IgD-negative memory B cell (primary cell): Measurements from ENCODE around the gene SWSAP1. TPM values are rescaled to one million over a fixed set of nuclear protein-coding genes. Genes with fewer than 3 reads are reported as not detected.
"Not testable (repeated sequence)": the region's sequence is repeated elsewhere in the genome, so short reads cannot be mapped to it uniquely, and the experiment has no call there.

ENCODE experiments used
- H3K27ac Mint-ChIP-seq, 3 donors: one replicate each; pipeline ENCODE4 v1.8.0; 2020 to 2022; ENCODE audit warnings: mild to moderate bottlenecking in 3 of 3, mixed read lengths in 3 of 3, moderate library complexity in 1 of 3
- H3K27me3 Mint-ChIP-seq: one replicate; pipeline ENCODE4 v1.8.0; 2021; ENCODE audit warnings: mixed read lengths
- H3K36me3 Mint-ChIP-seq: one replicate; pipeline ENCODE4 v1.8.0; 2020; ENCODE audit warnings: mild to moderate bottlenecking, mixed read lengths
- H3K4me1 Mint-ChIP-seq, 3 donors: one replicate each; pipeline ENCODE4 v1.8.0; 2020 to 2022; ENCODE audit warnings: mixed read lengths in 3 of 3, mild to moderate bottlenecking in 1 of 3
- H3K4me3 Mint-ChIP-seq, 4 donors: one replicate each; pipeline ENCODE4 v1.8.0; 2020 to 2022; ENCODE audit warnings: mild to moderate bottlenecking in 4 of 4, mixed read lengths in 4 of 4, moderate library complexity in 3 of 4
- H3K9me3 Mint-ChIP-seq, 3 donors: one replicate each; pipeline ENCODE4 v1.8.0; 2020 to 2021; ENCODE audit warnings: mixed read lengths in 3 of 3, mild to moderate bottlenecking in 1 of 3
- polyA plus RNA-seq: library from polyadenylated mRNA; unstranded; fragments of 300-500 nt; fragmentation: Illumina TruSeq; gene quantifications from one replicate; pipeline ENCODE4 v1.2.3, GENCODE V29; 2021

SWSAP1 gene
- 6.4 TPM for polyA plus RNA-seq

- Mint-ChIP-seq H3K4me3 (peak within 1 kb of the TSS in 1 of 4 donors; percentile 71), H3K9me3 (peaks cover 0 to 1% (median 0%) of the 10 kb centered on the region in 3 donors), H3K36me3 (peaks cover 8% of the 10 kb centered on the region), H3K27ac (no peak within 1 kb of the TSS), H3K4me1 (peaks cover 3 to 18% (median 15%) of the 10 kb centered on the region in 3 donors), H3K27me3 (no peaks in the 10 kb centered on the region)
Measured at GRCh38 chr19:11374433-11375142, at the start of gene SWSAP1. Gene SWSAP1 (plus strand): TSS chr19:11374666. CDS start chr19:11374681, 15 bp downstream.

GRCh38 chr19:11324748-11325389, 49.6 kb upstream of the SWSAP1 start:
- Mint-ChIP-seq H3K27me3 (peaks cover 6% of the 10 kb centered on the region), H3K4me3 (no peak overlapping the region), H3K9me3 (no peaks in the 10 kb centered on the region), H3K4me1 (peaks cover 24 to 28% (median 27%) of the 10 kb centered on the region in 3 donors), H3K36me3 (peaks cover 2% of the 10 kb centered on the region), H3K27ac (peak overlapping the region in 1 of 3 donors; percentile 62)

GRCh38 chr19:11325544-11325943, 48.9 kb upstream of the SWSAP1 start:
- Mint-ChIP-seq H3K9me3 (no peaks in the 10 kb centered on the region), H3K27me3 (peaks cover 6% of the 10 kb centered on the region), H3K27ac (no peak overlapping the region), H3K4me1 (peaks cover 22 to 31% (median 27%) of the 10 kb centered on the region in 3 donors), H3K36me3 (peaks cover 4% of the 10 kb centered on the region), H3K4me3 (no peak overlapping the region)

GRCh38 chr19:11330127-11330526, 44.3 kb upstream of the SWSAP1 start:
- H3K4me3 Mint-ChIP-seq, result no peak overlapping the region
- no peak overlapping the region for H3K27ac Mint-ChIP-seq
- H3K9me3 Mint-ChIP-seq, result no peaks in the 10 kb centered on the region
- peaks cover 8% of the 10 kb centered on the region for H3K36me3 Mint-ChIP-seq
- H3K27me3 Mint-ChIP-seq, result no peaks in the 10 kb centered on the region
- H3K4me1 Mint-ChIP-seq, result peaks cover 0 to 7% (median 0%) of the 10 kb centered on the region in 3 donors

GRCh38 chr19:11331502-11331901, 43.0 kb upstream of the SWSAP1 start:
- Mint-ChIP-seq H3K27me3 (no peaks in the 10 kb centered on the region), H3K27ac (no peak overlapping the region), H3K36me3 (peaks cover 12% of the 10 kb centered on the region), H3K9me3 (no peaks in the 10 kb centered on the region), H3K4me1 (peaks cover 0 to 7% (median 0%) of the 10 kb centered on the region in 3 donors), H3K4me3 (no peak overlapping the region)

- H3K36me3 Mint-ChIP-seq, result peaks cover 12% of the 10 kb centered on the region
- no peak overlapping the region for H3K4me3 Mint-ChIP-seq
- H3K9me3 Mint-ChIP-seq, result no peaks in the 10 kb centered on the region
- no peaks in the 10 kb centered on the region for H3K27me3 Mint-ChIP-seq
- H3K4me1 Mint-ChIP-seq, result peaks cover 0 to 9% (median 0%) of the 10 kb centered on the region in 3 donors
- H3K27ac Mint-ChIP-seq, result no peak overlapping the region
Measured at GRCh38 chr19:11332822-11333221, 41.6 kb upstream of the SWSAP1 start.

- Mint-ChIP-seq H3K36me3 (peaks cover 13% of the 10 kb centered on the region), H3K27ac (peak overlapping the region in 1 of 3 donors; percentile 45), H3K4me3 (peak overlapping the region in 1 of 4 donors; percentile 61), H3K4me1 (peaks cover 3 to 12% (median 5%) of the 10 kb centered on the region in 3 donors)
- H3K9me3 Mint-ChIP-seq, H3K27me3 Mint-ChIP-seq: not testable (repeated sequence)
Measured at GRCh38 chr19:11333838-11334237, 40.6 kb upstream of the SWSAP1 start.

GRCh38 chr19:11335449-11336146, 38.9 kb upstream of the SWSAP1 start:
- Mint-ChIP-seq H3K27me3 (no peaks in the 10 kb centered on the region), H3K4me1 (peaks cover 8 to 11% (median 9%) of the 10 kb centered on the region in 3 donors), H3K4me3 (peak overlapping the region in 1 of 4 donors; percentile 32), H3K9me3 (no peaks in the 10 kb centered on the region), H3K27ac (no peak overlapping the region), H3K36me3 (peaks cover 9% of the 10 kb centered on the region)

GRCh38 chr19:11337080-11337479, 37.4 kb upstream of the SWSAP1 start:
- H3K9me3 Mint-ChIP-seq, result no peaks in the 10 kb centered on the region
- no peaks in the 10 kb centered on the region for H3K27me3 Mint-ChIP-seq
- peaks cover 8 to 12% (median 9%) of the 10 kb centered on the region in 3 donors for H3K4me1 Mint-ChIP-seq
- peaks cover 9% of the 10 kb centered on the region for H3K36me3 Mint-ChIP-seq
- peak overlapping the region in 1 of 3 donors; percentile 53 for H3K27ac Mint-ChIP-seq
- H3K4me3 Mint-ChIP-seq, result peak overlapping the region in 2 of 4 donors; percentile 63 to 79

GRCh38 chr19:11338121-11338520, 36.3 kb upstream of the SWSAP1 start:
- H3K4me1 Mint-ChIP-seq, result peaks cover 8 to 12% (median 9%) of the 10 kb centered on the region in 3 donors
- H3K9me3 Mint-ChIP-seq, result no peaks in the 10 kb centered on the region
- peak overlapping the region in 2 of 3 donors; percentile 57 to 70 for H3K27ac Mint-ChIP-seq
- peaks cover 7% of the 10 kb centered on the region for H3K36me3 Mint-ChIP-seq
- H3K27me3 Mint-ChIP-seq, result no peaks in the 10 kb centered on the region
- peak overlapping the region in 3 of 4 donors; percentile 38 to 85 (median 79) for H3K4me3 Mint-ChIP-seq

GRCh38 chr19:11338569-11339253, 35.8 kb upstream of the SWSAP1 start:
- Mint-ChIP-seq H3K9me3 (no peaks in the 10 kb centered on the region), H3K36me3 (peaks cover 5% of the 10 kb centered on the region), H3K27ac (peak overlapping the region; percentile 57 to 88 (median 70)), H3K4me1 (peaks cover 8 to 12% (median 9%) of the 10 kb centered on the region in 3 donors), H3K27me3 (no peaks in the 10 kb centered on the region), H3K4me3 (peak overlapping the region; percentile 83 to 94 (median 90))

GRCh38 chr19:11339254-11340098, 35.0 kb upstream of the SWSAP1 start, which contains the start of gene RAB3D:
Gene RAB3D (minus strand): TSS chr19:11339657. CDS start chr19:11337399, 2,258 bp downstream.
- Mint-ChIP-seq H3K36me3 (peaks cover 5% of the 10 kb centered on the region), H3K4me3 (peak within 1 kb of the TSS; percentile 83 to 94 (median 90)), H3K27me3 (no peaks in the 10 kb centered on the region), H3K27ac (peak within 1 kb of the TSS; percentile 62 to 88 (median 70)), H3K9me3 (no peaks in the 10 kb centered on the region), H3K4me1 (peaks cover 11 to 12% (median 11%) of the 10 kb centered on the region in 3 donors)

- H3K4me3 Mint-ChIP-seq, result peak overlapping the region; percentile 83 to 94 (median 90)
Measured at GRCh38 chr19:11340099-11340467, 34.4 kb upstream of the SWSAP1 start.

GRCh38 chr19:11342429-11342828, 32.0 kb upstream of the SWSAP1 start:
- H3K9me3 Mint-ChIP-seq, result no peaks in the 10 kb centered on the region
- H3K36me3 Mint-ChIP-seq, result peaks cover 1% of the 10 kb centered on the region
- no peaks in the 10 kb centered on the region for H3K27me3 Mint-ChIP-seq
- H3K4me3 Mint-ChIP-seq, result peak overlapping the region in 2 of 4 donors; percentile 42 to 60
- peak overlapping the region in 1 of 3 donors; percentile 59 for H3K27ac Mint-ChIP-seq
- peaks cover 19 to 28% (median 27%) of the 10 kb centered on the region in 3 donors for H3K4me1 Mint-ChIP-seq

More at GRCh38 chr19:11340099-11340467, 34.4 kb upstream of the SWSAP1 start:
- H3K36me3 Mint-ChIP-seq, H3K9me3 Mint-ChIP-seq, H3K27me3 Mint-ChIP-seq: not testable (repeated sequence)
- H3K4me1 Mint-ChIP-seq, result peaks cover 12 to 13% (median 12%) of the 10 kb centered on the region in 3 donors
- peak overlapping the region; percentile 47 to 73 (median 62) for H3K27ac Mint-ChIP-seq
